H9 (cell line): ENCODE measurements around the gene RABGEF1. TPM values are rescaled to one million over a fixed set of nuclear protein-coding genes. Genes with fewer than 3 reads are reported as not detected.
"Not testable (repeated sequence)": the region's sequence is repeated elsewhere in the genome, so short reads cannot be mapped to it uniquely, and the experiment has no call there.

Experiments
- DNase-seq: peaks from one replicate; pipeline ENCODE4 v3.0.0-alpha.2; 2017
- H2AFZ ChIP-seq: one replicate; pipeline ENCODE4 v1.6.1; 2013; ENCODE audit warnings: mild to moderate bottlenecking, low read length, control low read depth, moderate library complexity
- H2AK5ac ChIP-seq: 2 replicates; pipeline ENCODE4 v1.6.1; 2013; ENCODE audit warnings: low read length, control low read depth, mixed read lengths; ENCODE audit not compliant: insufficient read length
- H2BK120ac ChIP-seq: one replicate; pipeline ENCODE4 v1.6.1; 2013; ENCODE audit warnings: low read depth, mild to moderate bottlenecking, low read length, control low read depth, inconsistent platforms; ENCODE audit not compliant: poor library complexity, severe bottlenecking
- H2BK12ac ChIP-seq: 2 replicates; pipeline ENCODE4 v1.6.1; 2013; ENCODE audit warnings: low read length, control low read depth, mixed read lengths, low read depth; ENCODE audit not compliant: insufficient read length
- H2BK15ac ChIP-seq: 2 replicates; pipeline ENCODE4 v1.6.1; 2013; ENCODE audit warnings: low read depth, low read length, control low read depth
- H2BK20ac ChIP-seq: one replicate; pipeline ENCODE4 v1.6.1; 2013; ENCODE audit warnings: low read depth, mild to moderate bottlenecking, low read length, control low read depth, inconsistent platforms; ENCODE audit not compliant: poor library complexity, severe bottlenecking
- H2BK5ac ChIP-seq: 2 replicates; pipeline ENCODE4 v1.6.1; 2013; ENCODE audit warnings: low read length, control low read depth, mixed read lengths; ENCODE audit not compliant: insufficient read length
- H3K14ac ChIP-seq: 2 replicates; pipeline ENCODE4 v1.6.1; 2013; ENCODE audit warnings: low read length, control low read depth; ENCODE audit not compliant: insufficient read depth
- H3K18ac ChIP-seq: 2 replicates; pipeline ENCODE4 v1.6.1; 2013; ENCODE audit warnings: low read depth, mild to moderate bottlenecking, mixed read lengths, low read length, control low read depth; ENCODE audit not compliant: insufficient read length
- H3K23ac ChIP-seq: 2 replicates; pipeline ENCODE4 v1.6.1; 2013; ENCODE audit warnings: low read length, control low read depth, mixed read lengths, low read depth; ENCODE audit not compliant: insufficient read length
- H3K23me2 ChIP-seq: 2 replicates; pipeline ENCODE4 v1.6.1; 2013; ENCODE audit warnings: low read depth, mild to moderate bottlenecking, mixed read lengths, low read length, control low read depth; ENCODE audit not compliant: insufficient read length, poor library complexity, severe bottlenecking
- H3K27ac ChIP-seq: 2 replicates; pipeline ENCODE4 v1.5.1; 2013; ENCODE audit warnings: low read length, control low read depth, mixed read lengths, low read depth; ENCODE audit not compliant: insufficient read length
- H3K27me3 ChIP-seq: 2 replicates; pipeline ENCODE4 v1.6.1; 2013; ENCODE audit warnings: low read length, control low read depth, inconsistent platforms; ENCODE audit not compliant: insufficient read depth
- H3K4ac ChIP-seq: 2 replicates; pipeline ENCODE4 v1.6.1; 2013; ENCODE audit warnings: low read depth, mild to moderate bottlenecking, control low read depth, inconsistent platforms, low read length, moderate library complexity
- H3K4me1 ChIP-seq: 2 replicates; pipeline ENCODE4 v1.6.1; 2013; ENCODE audit warnings: low read length, control low read depth, inconsistent platforms; ENCODE audit not compliant: insufficient read depth
- H3K4me2 ChIP-seq: 2 replicates; pipeline ENCODE4 v1.6.1; 2013; ENCODE audit warnings: low read length, control low read depth, mixed read lengths; ENCODE audit not compliant: insufficient read length, insufficient read depth
- H3K56ac ChIP-seq: 2 replicates; pipeline ENCODE4 v1.6.1; 2013; ENCODE audit warnings: low read depth, mild to moderate bottlenecking, mixed read lengths, low read length, control low read depth; ENCODE audit not compliant: insufficient read length
- H3K79me1 ChIP-seq: 2 replicates; pipeline ENCODE4 v1.6.1; 2013; ENCODE audit warnings: low read depth, mild to moderate bottlenecking, moderate library complexity, low read length, control low read depth, inconsistent platforms; ENCODE audit not compliant: insufficient read depth, poor library complexity, severe bottlenecking
- H3K79me2 ChIP-seq: 2 replicates; pipeline ENCODE4 v1.6.1; 2013; ENCODE audit warnings: low read length, control low read depth, inconsistent platforms; ENCODE audit not compliant: insufficient read depth
- H3K9ac ChIP-seq: 2 replicates; pipeline ENCODE4 v1.6.1; 2013; ENCODE audit warnings: low read length, control low read depth, mixed read lengths; ENCODE audit not compliant: insufficient read length; ENCODE audit errors: extremely low read depth
- H3K9me3 ChIP-seq: one replicate; pipeline ENCODE4 v1.6.1; 2013; ENCODE audit warnings: low read depth, low read length, inconsistent platforms; ENCODE audit not compliant: control insufficient read depth
- H3T11ph ChIP-seq: one replicate; pipeline ENCODE4 v1.6.1; 2013; ENCODE audit warnings: mild to moderate bottlenecking, low read length, control low read depth, inconsistent platforms
- H4K20me1 ChIP-seq: one replicate; pipeline ENCODE4 v1.6.1; 2013; ENCODE audit not compliant: control insufficient read depth, insufficient read length, insufficient read depth
- H4K5ac ChIP-seq: 2 replicates; pipeline ENCODE4 v1.6.1; 2013; ENCODE audit warnings: low read depth, mild to moderate bottlenecking, mixed read lengths, low read length, control low read depth; ENCODE audit not compliant: insufficient read length
- H4K8ac ChIP-seq: replicated peaks from 2 replicates; pipeline ENCODE4 v1.6.1; 2013; ENCODE audit warnings: low read length, control low read depth, mixed read lengths, low read depth; ENCODE audit not compliant: insufficient read length
- H4K91ac ChIP-seq: 2 replicates; pipeline ENCODE4 v1.6.1; 2013; ENCODE audit warnings: low read depth, mild to moderate bottlenecking, moderate library complexity, mixed read lengths, low read length, control low read depth; ENCODE audit not compliant: insufficient read length
- H3K27ac Mint-ChIP-seq, 3 experiments: 2 replicates in 2 of 3; 3 replicates in 1 of 3; pipeline ENCODE4 v1.8.0; 2020 to 2021; ENCODE audit warnings: mixed read lengths in 3 of 3, mild to moderate bottlenecking in 1 of 3, moderate library complexity in 1 of 3
- H3K27me3 Mint-ChIP-seq: 2 replicates; pipeline ENCODE4 v1.8.0; 2021; ENCODE audit warnings: low read depth, mild to moderate bottlenecking, moderate library complexity, mixed read lengths
- H3K36me3 Mint-ChIP-seq, 3 experiments: 2 replicates in 2 of 3; 3 replicates in 1 of 3; pipeline ENCODE4 v1.8.0; 2020 to 2021; ENCODE audit warnings: low read depth in 3 of 3, mixed read lengths in 3 of 3; ENCODE audit not compliant: insufficient read depth in 1 of 3
- H3K4me1 Mint-ChIP-seq, 2 experiments: 2 replicates each; pipeline ENCODE4 v1.8.0; 2020; ENCODE audit warnings: mixed read lengths in 2 of 2
- H3K4me3 Mint-ChIP-seq, 2 experiments: 2 replicates in 1 of 2; 3 replicates in 1 of 2; pipeline ENCODE4 v1.8.0; 2020 to 2021; ENCODE audit warnings: mild to moderate bottlenecking in 2 of 2, mixed read lengths in 2 of 2, moderate library complexity in 1 of 2
- H3K9me3 Mint-ChIP-seq, 2 experiments: 2 replicates in 1 of 2; 3 replicates in 1 of 2; pipeline ENCODE4 v1.8.0; 2020; ENCODE audit warnings: mild to moderate bottlenecking in 2 of 2, mixed read lengths in 2 of 2, moderate library complexity in 1 of 2
- whole genome bisulfite sequencing: extraction: QIAGEN DNeasy Blood & Tissue Kit; methylation state at CpG from one replicate; pipeline ENCODE4 v1.1.7; 2013; ENCODE audit warnings: missing lambda C conversion rate, low lambda C conversion rate, mixed read lengths; ENCODE audit not compliant: insufficient read length; ENCODE audit errors: extremely low coverage; 5-methylcytosine and 5-hydroxymethylcytosine counted together
- total RNA-seq: library from RNA; stranded (reverse); gene quantifications from 2 replicates; pipeline ENCODE4 v1.2.1, GENCODE V29; 2021
- TF ChIP-seq, protein P1 (sequence below): fragments of 200-600 bp; sonication (generic); conservative IDR thresholded peaks from 3 replicates; pipeline ENCODE4 v1.8.0; 2021; ENCODE audit warnings: antibody characterized with exemption, mild to moderate bottlenecking

The RABGEF1 gene
- total RNA-seq, 1 experiment from 2014 or later: 17.3 TPM

GRCh38 chr7:66845379-66846095, 105.0 kb downstream of the RABGEF1 start:
- Histone ChIP-seq H2AFZ (no peak overlapping the region), H4K5ac (peak overlapping the region; percentile 68), H2BK5ac (peak overlapping the region; percentile 0), H3T11ph (peak overlapping the region; percentile 36), H2BK15ac (no peak overlapping the region), H3K9me3 (no peaks in the 10 kb centered on the region), H3K56ac (no peak overlapping the region), H4K91ac (peak overlapping the region; percentile 98), H2BK12ac (peak overlapping the region; percentile 95), H3K4me1 (no peaks in the 10 kb centered on the region; the same call in 1 of the 2 replicates), H3K79me2 (no peaks in the 10 kb centered on the region), H3K18ac (peak overlapping the region; percentile 94), H3K27me3 (no peaks in the 10 kb centered on the region), H3K9ac (peak overlapping the region; percentile 83), H3K14ac (peak overlapping the region; percentile 64), H2BK20ac (no peak overlapping the region), H4K20me1 (no peaks in the 10 kb centered on the region), H2BK120ac (peak overlapping the region; percentile 95), H3K4me2 (peak overlapping the region; percentile 50), H3K4ac (peak overlapping the region; percentile 47), H2AK5ac (no peak overlapping the region), H3K23ac (no peak overlapping the region), H3K23me2 (peaks cover 6% of the 10 kb centered on the region), H3K27ac (peak overlapping the region; percentile 40), H4K8ac (no peak overlapping the region), H3K79me1 (no peaks in the 10 kb centered on the region)
- WGBS: no CpG with 5 or more reads among the region's 19 CpGs
- Mint-ChIP-seq H3K4me3 (peak overlapping the region; percentile 93 to 94), H3K27me3 (no peaks in the 10 kb centered on the region), H3K4me1 (peaks cover 30 to 37% of the 10 kb centered on the region in 2 experiments), H3K27ac (peak overlapping the region; percentile 100), H3K9me3 (peaks cover 0 to 2% of the 10 kb centered on the region in 2 experiments; a peak in 3 of 5 replicates), H3K36me3 (no peaks in the 10 kb centered on the region; a peak in 1 of 7 replicates)
- TF ChIP-seq, protein P1, sequence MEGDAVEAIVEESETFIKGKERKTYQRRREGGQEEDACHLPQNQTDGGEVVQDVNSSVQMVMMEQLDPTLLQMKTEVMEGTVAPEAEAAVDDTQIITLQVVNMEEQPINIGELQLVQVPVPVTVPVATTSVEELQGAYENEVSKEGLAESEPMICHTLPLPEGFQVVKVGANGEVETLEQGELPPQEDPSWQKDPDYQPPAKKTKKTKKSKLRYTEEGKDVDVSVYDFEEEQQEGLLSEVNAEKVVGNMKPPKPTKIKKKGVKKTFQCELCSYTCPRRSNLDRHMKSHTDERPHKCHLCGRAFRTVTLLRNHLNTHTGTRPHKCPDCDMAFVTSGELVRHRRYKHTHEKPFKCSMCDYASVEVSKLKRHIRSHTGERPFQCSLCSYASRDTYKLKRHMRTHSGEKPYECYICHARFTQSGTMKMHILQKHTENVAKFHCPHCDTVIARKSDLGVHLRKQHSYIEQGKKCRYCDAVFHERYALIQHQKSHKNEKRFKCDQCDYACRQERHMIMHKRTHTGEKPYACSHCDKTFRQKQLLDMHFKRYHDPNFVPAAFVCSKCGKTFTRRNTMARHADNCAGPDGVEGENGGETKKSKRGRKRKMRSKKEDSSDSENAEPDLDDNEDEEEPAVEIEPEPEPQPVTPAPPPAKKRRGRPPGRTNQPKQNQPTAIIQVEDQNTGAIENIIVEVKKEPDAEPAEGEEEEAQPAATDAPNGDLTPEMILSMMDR: no peak
- no peak for DNase-seq

DNA sequence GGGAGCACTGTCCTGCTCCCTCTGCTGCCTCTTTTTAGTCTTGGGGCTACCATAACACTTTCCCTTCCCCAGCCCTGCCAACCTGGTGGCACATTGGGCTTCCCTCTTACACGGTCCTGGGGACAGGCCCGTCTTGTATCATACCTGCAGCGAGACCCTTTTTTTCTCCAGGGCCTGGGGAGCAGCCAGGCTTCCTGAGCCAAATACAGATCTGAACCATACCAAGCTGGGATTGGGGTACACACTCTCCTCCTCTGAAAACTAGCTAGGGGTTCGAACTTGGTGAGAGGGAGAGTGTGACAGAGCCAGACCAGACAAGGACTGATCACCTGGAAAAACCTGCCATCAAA, 105.5 kb downstream of the RABGEF1 start:
- H3K9me3 Mint-ChIP-seq, H3K4me2 ChIP-seq, H3K4me1 ChIP-seq, H2AK5ac ChIP-seq, H2AFZ ChIP-seq, H3K23ac ChIP-seq, H3K79me2 ChIP-seq, H2BK5ac ChIP-seq, H2BK15ac ChIP-seq, H4K20me1 ChIP-seq, H3K9ac ChIP-seq, H2BK20ac ChIP-seq, H3K9me3 ChIP-seq, H3K27me3 ChIP-seq, H3K27me3 Mint-ChIP-seq, H4K8ac ChIP-seq, DNase-seq, H3K27ac ChIP-seq, H3K79me1 ChIP-seq, H3K23me2 ChIP-seq, H3K56ac ChIP-seq, H4K5ac ChIP-seq, H3K36me3 Mint-ChIP-seq: not testable (repeated sequence)
- Histone ChIP-seq H3K4ac (peak overlapping the region; percentile 47), H2BK120ac (peak overlapping the region; percentile 95), H3K18ac (peak overlapping the region; percentile 94), H3T11ph (peak overlapping the region; percentile 70), H2BK12ac (peak overlapping the region; percentile 77), H4K91ac (peak overlapping the region; percentile 98), H3K14ac (peak overlapping the region; percentile 56)
- WGBS: no CpG with 5 or more reads among the region's 4 CpGs
- Mint-ChIP-seq H3K4me3 (peak overlapping the region; percentile 93 to 94), H3K4me1 (peaks cover 30 to 37% of the 10 kb centered on the region in 2 experiments), H3K27ac (peak overlapping the region; percentile 98 to 100 (median 100))
